GM19025 (cell line): Measurements from ENCODE around the gene PADI2.

ENCODE experiments used
- ATAC-seq: cut with Tn5 transposase; IDR thresholded peaks from one replicate; pipeline ENCODE4 v1.9.1; 2021; ENCODE audit warnings: mild to moderate bottlenecking, low read depth, moderate library complexity; ENCODE audit not compliant: unreplicated experiment

Gene PADI2

DNA sequence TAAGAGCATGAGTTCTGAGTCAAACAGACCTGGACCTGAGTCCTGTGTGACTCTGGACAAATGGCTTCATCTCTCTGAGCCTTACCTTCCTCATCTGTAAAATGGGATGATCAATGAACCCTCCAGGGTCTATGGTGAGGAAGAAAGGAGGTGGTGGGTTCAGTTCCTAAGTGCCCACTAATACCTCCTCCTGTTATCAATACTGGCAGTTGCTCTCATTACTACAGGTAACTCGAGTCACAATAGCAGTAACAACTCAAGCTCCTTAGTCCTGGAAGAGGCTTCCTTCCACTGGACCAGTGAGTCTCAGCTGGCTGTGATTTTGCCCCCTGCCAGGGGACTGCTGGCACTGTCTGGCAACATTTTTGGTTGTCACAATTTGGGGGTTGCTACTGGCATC lies 2.6 kb downstream of the PADI2 start:
- ATAC-seq: no peak

DNA sequence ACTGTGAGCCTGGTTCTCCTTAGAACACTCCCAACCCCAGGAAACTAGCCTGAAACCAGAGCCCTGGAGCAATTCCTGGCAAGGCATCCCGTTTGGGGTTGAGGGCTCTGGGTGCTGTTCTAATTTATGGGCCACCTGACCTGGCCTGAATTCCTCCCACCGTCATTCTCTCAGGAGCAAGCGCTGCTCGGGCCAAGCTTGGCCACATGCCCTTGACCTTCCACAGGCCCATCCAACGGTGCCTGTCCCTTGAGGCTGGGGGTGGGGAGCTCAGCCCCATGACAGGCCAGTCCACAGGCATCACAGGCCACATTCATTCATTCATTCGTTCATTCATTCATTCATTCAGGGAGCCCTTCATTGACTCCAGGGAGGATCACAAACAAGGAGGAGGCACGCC lies 5.3 kb downstream of the PADI2 start:
- no peak for ATAC-seq

DNA sequence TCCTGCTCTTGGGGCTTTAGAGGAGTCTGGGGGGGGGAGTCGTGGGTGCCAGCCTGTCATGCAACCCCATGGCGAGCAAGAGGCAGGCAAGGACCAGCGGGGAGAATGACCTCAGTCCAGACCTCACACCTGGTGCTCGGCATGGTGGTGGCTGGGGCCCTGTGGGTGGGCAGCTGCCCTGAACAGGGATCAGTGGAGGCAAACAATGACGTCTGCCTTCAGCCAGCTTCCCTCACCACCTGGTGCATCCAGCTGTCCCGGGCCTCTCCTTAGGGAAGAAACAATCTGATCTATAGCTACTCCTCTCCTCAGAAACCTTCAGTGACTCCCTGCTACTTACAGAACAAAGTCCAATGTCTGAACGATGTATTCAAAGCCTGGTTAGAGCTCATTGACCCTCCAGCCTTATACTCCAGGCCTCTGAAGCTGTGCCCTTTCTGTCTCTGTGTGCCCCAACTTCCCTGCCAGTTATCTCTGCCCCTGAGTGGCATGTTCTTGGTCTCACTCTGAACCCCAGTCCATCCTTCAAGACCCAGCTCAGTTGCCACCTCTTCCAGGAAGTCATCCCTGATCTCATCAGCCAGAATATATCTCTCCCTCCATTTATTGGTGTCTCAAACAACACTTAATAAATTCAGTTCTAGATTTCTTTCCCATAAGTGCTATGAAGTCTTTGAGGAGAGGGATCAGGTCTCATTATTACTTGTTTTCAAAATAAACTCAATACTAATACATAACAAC lies 6.6 kb downstream of the PADI2 start:
- no peak for ATAC-seq

GRCh38 chr1:17112076-17112475 lies 7.2 kb downstream of the PADI2 start:
- no peak for ATAC-seq

DNA sequence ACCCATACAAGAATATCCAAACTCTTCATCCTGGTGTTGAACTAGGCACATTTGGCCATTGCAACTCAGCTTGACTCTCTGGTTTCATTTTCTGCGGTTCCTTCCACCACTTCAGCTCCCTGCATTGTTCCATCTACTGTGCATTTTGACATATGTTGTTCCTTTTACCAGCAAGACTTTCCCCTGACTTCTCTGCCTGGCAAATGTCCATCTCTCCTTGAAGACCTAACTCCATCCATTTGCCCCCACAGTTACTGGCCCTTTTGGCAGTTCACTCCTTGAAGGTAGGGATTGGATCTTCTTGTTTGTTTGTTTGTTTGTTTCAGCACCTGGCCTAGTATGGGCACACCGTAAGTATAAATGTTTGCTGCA lies 8.7 kb downstream of the PADI2 start:
- no peak for ATAC-seq

GRCh38 chr1:17109892-17110554 lies 9.2 kb downstream of the PADI2 start:
- no peak for ATAC-seq

GRCh38 chr1:17108786-17109185 lies 10.5 kb downstream of the PADI2 start:
- ATAC-seq: no peak

- ATAC-seq: no peak
These were observed 10.9 kb downstream of the PADI2 start for GRCh38 chr1:17108360-17108759.

DNA sequence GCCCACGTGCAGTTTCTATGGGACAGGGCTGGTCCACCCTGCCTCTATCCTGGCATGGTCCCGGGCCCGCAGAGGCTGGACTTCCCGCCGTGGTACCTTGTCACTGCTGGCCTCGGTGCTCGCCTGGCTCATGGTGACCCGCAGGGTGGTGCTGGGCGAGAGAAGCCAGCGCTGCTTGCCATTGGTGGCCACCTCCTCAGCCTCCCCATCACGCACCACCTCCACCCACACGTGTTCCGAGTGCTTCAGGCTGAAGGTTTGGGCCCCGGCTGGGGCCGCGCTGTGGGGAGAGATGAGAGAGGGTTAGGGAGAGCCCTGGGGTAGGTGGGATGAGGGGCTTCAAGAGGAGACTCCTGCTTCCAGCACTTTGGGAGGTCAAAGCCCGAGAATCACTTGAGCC lies 14.5 kb downstream of the PADI2 start:
- ATAC-seq: no peak

DNA sequence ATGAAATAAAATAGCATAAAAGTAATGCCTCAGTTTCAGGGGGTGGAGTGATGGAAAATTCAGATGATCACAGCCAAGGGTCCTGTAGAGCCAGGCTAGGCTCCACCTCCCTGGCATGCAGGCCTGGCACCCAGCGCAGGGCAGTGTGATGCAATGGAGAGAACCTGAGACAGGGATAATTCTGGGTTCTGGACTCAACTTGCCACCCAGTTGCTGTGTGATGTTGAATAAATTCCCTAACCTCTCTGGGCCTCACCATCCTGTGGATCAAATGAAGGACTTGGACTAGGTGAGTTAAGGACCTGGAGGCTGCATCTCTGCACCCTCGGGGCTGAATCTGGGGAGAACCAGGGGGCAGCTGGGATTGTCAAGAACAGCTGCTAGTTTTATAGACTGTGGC lies 17.0 kb downstream of the PADI2 start:
- ATAC-seq: no peak

DNA sequence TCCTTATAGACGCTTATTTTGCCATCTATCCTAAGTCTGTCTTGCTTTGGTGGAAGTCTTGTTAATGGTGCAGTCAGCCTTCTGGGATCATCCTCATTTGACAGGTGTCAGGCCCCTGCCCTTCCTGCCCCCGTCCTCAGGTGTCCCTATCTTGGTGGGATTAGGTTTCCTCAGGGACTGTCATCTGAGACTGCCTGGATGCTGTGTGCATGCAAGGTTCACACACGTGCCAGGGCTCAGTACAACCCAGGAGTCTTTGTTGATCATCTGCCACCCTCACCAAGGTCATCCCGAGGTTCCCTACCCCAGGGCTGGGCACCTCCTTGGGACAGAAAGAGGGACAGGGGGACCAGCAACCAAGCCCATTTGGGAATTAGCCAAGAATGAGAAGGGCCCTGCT lies 18.0 kb downstream of the PADI2 start:
- ATAC-seq: no peak

- ATAC-seq: no peak
These were observed 19.5 kb downstream of the PADI2 start for GRCh38 chr1:17099616-17100340.

DNA sequence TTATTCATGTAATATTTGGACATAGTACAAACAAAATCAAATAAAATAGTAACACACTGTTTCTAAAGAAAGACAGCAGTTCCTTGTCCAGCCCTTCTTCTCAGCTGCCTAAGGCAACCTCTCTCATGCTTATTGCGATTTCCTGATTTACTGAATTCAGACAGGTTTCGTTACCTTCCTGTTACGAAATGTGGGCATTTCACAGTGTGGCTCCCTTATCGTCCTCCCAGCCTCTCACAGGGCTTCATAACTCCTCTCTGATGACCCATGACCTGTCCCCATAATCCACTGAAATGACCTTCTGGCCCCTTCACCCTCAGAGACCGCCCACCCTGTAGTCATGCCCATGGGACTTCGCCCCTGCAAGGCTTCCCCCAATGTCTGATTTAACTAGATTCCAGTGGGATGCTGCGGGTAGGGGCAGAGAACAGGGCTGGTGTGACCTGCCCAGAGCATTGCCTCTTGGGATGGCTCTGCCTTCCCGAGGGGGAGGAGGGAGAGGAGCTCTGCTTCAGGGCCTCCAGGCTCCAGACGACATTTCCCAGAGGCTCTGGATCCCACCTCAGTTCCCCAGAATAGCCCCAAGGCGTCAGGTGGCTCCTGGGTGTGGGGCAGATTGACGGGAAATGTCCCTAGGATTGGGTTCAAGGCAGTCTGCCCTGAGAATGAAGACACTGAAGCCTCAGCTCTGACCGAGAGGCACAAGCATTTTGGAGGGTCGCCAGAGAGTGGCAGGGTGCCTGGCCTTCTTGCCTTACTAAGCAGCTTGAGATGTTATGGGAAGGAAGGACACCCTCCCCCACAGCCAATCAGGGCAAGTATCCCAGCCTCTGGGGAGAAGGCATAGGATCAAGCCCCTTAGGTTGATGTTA lies 20.6 kb downstream of the PADI2 start:
- no peak for ATAC-seq

GRCh38 chr1:17097787-17098186 lies 21.5 kb downstream of the PADI2 start:
- ATAC-seq: no peak

DNA sequence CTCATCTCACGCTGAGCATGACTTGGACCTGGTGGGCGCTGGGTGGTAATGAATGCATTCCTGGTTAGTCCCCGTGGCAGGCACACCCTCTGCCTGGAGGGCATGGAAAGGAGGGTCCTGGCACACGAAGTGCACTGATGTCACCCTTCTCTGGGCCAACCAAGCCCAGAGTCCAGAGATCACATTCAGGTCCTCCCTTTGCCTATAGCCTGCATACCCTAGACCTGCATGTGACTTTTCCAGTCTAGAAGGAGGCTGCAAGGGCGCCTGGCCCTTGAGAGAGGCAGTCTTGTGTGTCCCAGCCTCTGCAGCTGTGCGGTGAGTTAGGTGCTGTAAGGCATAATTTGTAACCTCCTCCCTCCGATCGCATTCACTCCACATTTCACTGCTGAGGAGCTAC lies 22.1 kb downstream of the PADI2 start:
- ATAC-seq: no peak

DNA sequence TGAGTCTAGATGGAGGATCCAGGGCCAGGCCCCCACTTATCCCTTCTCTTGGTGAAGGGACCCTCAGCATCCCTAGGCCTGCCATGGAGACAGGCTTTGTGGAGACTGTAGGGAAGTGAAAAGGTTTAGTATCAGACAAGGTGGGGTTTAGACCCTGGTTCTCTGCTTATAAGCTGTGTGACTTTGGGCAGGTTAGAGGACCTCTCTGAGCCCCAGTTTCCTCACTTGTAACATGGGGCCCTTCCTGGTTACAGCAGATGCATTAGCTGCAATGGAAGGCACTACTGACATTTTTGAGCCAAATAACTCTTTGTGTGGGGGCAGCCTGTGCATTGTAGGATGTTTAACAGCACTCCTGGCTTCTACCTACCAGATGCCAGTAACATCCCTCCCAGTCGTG lies 22.7 kb downstream of the PADI2 start:
- no peak for ATAC-seq

GRCh38 chr1:17095141-17095540 lies 24.1 kb downstream of the PADI2 start:
- ATAC-seq: no peak

- peak; percentile 49 for ATAC-seq
These were observed 24.6 kb downstream of the PADI2 start for GRCh38 chr1:17094664-17095063.

- ATAC-seq: no peak
These were observed 25.3 kb downstream of the PADI2 start for GRCh38 chr1:17093822-17094393.

GRCh38 chr1:17091252-17091651 lies 28.0 kb downstream of the PADI2 start:
- no peak for ATAC-seq
